ENCODE measurements around the gene PPP1R2.
"Not testable (repeated sequence)": the region's sequence is repeated elsewhere in the genome, so short reads cannot be mapped to it uniquely, and the experiment has no call there.

Gene PPP1R2

DNA sequence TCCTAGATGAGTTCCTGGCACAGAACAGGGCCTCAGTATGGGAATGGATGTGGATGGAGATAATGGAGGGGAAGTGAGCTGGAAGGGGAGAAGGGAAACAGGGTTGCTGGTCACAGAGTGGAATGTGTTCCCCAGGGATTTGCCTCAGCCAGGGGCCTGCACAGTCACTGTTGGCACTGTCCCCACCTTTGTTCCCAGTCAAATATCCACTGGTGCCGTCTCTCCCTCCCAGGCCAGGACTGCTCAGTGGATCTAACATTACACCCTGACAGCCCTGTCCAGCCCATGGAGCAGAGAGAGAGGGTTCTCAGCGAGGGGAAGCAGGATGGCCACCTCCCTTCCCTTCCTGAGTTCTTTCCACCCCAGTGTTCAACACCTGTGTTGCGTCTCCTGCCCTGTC is 1.5 kb upstream of the PPP1R2 start:
- DNase-seq, result no peak
- in situ Hi-C loops (cut with HindIII; ENCODE audit: low pct_ligation_motif_present, low pct_unique_long_range_greater_than_20kb, low sequenced_read_pairs), result no loop called here

DNA sequence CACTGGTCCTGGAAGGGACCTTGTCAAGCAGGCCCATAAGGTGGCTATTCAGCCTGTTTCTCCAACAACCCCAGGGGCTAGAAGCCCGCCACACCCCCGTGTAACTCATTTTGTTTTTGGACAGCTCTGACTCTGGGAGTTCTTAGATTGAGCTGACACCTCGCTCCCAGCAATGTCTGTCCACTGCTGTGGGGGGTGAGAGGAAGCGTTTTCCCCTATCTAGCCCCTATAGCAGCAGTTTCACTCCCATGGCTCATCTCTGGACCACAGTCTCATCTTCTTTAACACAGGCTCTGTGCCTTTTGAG is 1.1 kb upstream of the PPP1R2 start:
- in situ Hi-C loops (cut with HindIII; ENCODE audit: low pct_ligation_motif_present, low pct_unique_long_range_greater_than_20kb, low sequenced_read_pairs), result no loop called here
- DNase-seq, result no peak

DNA sequence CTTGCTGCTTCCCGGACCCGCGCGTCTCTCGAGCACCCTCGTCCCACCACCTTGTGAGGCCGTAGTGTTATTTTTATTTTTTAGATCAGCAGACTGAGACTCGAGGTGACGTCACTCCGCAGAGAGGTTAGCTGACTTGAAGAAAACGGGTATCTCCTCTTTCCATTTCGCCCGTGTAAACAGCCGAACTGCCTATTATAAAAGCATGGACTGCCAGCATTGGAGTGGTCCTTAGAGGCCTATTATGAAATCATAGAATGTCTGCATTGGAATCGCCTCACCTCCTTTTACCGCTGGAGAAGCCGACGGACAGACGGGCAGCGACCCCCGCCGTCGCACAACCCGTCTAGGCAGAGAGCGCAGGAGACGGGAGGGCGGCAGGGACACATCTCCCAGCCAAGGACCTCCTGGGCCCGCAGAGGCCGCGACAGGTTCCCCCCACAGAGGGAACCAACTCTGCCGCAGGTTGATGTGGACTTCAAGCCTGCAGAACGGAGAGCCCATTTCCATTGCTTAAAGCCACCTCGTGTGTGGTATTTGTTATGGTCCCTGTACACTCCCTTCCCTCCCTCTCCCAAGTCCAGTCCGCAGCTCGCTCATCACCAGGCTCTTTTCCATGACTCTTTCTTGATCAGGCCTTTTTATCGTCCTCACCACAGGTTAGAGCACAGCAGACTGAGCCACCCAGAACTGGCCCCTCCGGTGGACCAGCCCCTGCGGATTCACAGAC is 540 bp upstream of the PPP1R2 start:
- in situ Hi-C loops (cut with HindIII; ENCODE audit: low pct_ligation_motif_present, low pct_unique_long_range_greater_than_20kb, low sequenced_read_pairs), result no loop called here
- DNase-seq, result no peak

DNA sequence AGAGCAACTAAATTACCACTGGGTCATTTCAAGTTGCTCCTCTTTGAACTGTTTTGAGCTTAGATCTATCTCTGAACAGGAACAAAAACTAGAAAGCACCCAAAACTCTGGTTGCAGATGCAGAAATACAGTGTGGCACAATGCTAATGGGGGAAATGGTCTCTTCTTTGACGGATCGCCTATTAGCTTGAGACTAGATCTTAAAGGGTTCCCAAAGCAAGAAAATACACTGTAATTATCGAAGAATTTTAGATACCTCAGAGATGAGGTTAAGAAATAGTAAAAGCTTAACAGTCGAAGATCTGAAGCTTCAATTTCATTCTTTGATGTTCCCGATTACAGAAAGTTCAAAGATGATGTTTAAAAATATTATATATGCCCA is 818 bp downstream of the PPP1R2 start:
- in situ Hi-C loops (cut with HindIII; ENCODE audit: low pct_ligation_motif_present, low pct_unique_long_range_greater_than_20kb, low sequenced_read_pairs), result no loop called here
- peak; percentile 22 for DNase-seq

DNA sequence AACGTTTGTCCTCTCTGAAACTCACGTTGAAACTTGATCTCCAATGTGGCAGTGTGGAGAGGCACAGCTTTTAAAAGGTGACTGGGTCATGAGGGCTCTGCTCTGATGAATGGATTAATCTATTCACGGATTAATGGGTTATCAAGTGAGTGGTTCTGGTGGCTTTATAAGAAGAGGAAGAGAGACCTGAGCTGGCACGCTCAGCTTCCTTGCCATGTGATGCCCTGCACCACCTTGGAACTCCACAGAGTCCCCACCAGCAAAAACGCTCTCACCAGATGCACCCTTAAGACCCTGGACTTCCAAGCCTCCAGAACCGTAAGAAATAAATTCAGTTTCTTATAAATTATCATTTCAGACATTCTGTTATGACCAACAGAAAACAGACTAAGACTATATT is 2.6 kb downstream of the PPP1R2 start:
- in situ Hi-C loops (cut with HindIII; ENCODE audit: low pct_ligation_motif_present, low pct_unique_long_range_greater_than_20kb, low sequenced_read_pairs), result no loop called here

DNA sequence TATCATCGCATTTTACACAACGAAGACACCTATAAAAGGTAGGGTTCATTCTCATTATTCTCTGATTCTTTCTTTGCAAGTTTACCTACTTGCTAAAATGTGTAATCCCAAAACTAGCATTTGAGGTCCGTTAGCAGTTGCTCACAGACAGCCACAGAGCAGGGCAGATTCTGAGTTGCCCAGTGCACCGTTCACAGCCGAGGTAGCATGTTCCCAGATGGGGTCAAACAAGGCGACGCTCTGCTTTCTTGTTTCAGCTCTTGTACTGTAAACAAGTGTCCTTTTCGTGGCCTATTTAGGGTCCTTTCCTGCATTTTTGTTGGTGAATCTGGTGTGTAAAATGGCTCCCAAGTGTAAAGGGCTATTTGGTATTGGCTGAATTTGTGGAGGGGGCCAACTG is 3.1 kb downstream of the PPP1R2 start:
- in situ Hi-C loops (cut with HindIII; ENCODE audit: low pct_ligation_motif_present, low pct_unique_long_range_greater_than_20kb, low sequenced_read_pairs), result no loop called here
- no peak for DNase-seq

More for the DNA sequence above, 2.6 kb downstream of the PPP1R2 start:
- DNase-seq, result no peak

DNA sequence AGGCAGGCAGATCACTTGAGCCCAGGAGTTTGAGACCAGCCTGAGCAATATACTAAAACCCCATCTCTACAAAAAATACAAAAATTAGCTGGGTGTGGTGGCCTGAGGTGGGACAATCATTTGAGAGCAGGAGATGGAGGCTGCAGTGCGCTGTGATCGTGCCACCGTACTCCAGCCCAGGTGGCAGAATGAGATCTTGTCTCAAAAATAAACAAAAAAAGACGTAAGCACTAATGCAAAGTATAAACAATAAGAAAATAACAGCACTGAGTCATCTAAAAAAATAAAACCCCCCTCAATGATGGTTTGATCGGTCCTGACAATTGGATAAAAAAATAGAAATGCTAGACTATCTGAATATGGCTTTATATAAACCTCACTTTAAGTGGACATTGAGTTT is 3.6 kb downstream of the PPP1R2 start:
- in situ Hi-C loops (cut with HindIII; ENCODE audit: low pct_ligation_motif_present, low pct_unique_long_range_greater_than_20kb, low sequenced_read_pairs), result no loop called here
- no peak for DNase-seq

DNA sequence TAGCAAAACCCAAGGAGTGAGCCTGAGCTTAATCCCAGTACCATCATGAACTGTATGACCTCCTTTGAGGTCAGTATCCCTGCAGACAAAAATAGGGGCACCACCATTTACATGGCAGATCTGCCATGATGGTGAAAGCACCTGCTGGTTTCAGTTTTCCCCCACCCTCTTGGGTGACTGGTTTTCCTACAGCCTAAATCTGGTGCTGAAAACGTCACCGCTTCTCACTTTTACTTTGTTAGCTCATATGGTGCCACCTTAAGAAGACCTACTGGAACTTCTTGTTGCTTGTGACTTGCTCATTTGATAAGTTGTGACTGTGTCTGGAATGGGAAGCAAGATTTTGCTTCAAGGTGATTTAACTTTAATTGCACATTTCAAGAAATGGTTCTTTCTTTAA is 5.1 kb downstream of the PPP1R2 start:
- in situ Hi-C loops (cut with HindIII; ENCODE audit: low pct_ligation_motif_present, low pct_unique_long_range_greater_than_20kb, low sequenced_read_pairs), result no loop called here
- DNase-seq, result no peak

DNA sequence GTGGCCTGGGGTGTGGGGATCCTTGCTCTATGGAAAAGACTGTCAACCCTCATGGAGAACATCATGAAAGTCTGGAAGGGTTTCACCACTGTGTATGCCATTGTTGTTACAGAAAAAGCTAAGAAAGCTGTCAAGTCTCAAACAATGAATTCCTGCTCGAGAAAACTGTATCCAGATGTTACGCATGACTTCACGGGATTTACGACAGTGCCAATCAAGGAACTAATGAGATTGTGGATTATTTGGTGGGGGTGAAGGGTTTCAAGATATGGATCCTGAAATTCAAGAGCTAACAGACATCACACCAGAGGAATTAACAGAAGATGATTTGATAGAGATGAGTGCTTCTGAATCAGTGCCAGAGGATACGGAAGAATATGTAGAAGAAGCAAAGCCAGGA is 7.8 kb downstream of the PPP1R2 start:
- no peak for DNase-seq
- in situ Hi-C loops (cut with HindIII; ENCODE audit: low pct_ligation_motif_present, low pct_unique_long_range_greater_than_20kb, low sequenced_read_pairs), result no loop called here

DNA sequence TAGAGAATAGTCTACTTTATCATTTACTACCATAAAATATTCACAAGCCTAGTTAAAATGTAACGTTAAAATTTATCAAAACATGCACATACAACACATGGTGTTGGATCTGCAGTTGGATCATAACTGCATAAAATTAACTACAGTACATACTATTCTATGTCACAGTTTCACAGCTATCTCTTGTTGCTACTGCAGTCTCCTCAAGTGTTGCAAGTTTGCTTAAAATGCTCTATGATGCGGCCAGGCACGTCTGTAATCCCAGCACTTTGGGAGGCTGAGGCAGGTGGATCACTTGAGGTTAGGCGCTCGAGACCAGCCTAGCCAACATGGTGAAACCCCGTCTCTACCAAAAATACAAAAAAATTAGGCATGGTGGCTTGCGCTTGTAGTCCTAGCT is 10.3 kb downstream of the PPP1R2 start:
- DNase-seq, result no peak
- in situ Hi-C loops (cut with HindIII; ENCODE audit: low pct_ligation_motif_present, low pct_unique_long_range_greater_than_20kb, low sequenced_read_pairs), result no loop called here

DNA sequence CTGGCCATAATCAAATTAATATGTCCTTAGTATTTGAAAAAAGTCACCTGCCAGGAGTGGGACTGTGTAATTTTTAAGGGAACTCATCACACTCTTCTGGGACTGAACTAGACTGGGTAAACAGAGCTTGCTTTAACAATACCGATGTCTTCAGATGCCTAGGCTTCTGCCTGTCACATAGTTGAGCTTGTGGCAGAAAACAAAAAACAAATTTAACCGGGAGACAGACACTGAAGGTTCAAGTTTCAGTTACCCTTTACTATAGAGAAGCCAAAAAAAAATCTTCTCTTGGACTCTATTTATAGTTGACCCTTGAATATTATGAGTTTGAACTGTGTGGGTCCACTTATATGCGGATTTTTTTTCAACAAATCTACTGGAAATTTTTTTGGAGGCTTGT is 10.8 kb downstream of the PPP1R2 start:
- no peak for DNase-seq
- in situ Hi-C loops (cut with HindIII; ENCODE audit: low pct_ligation_motif_present, low pct_unique_long_range_greater_than_20kb, low sequenced_read_pairs), result no loop called here

DNA sequence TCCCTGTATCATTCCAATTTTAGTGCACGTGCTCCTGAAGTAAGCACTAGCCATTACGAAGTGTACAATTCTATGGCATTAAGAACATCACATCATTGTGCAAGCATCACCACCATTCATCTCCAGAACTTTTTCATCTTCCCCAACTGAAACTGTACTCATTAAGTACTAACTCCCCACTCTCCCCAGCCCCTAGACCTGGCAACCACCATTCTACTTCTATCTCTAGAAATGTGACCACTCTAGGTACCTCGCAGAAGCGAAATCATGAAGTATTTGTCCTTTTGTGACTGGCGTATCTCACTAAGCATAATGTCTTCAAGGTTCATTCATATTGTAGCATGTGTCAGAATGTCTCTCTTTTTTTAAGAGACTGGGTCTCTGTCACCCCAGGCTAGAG is 11.4 kb downstream of the PPP1R2 start:
- DNase-seq, result no peak
- in situ Hi-C loops (cut with HindIII; ENCODE audit: low pct_ligation_motif_present, low pct_unique_long_range_greater_than_20kb, low sequenced_read_pairs), result no loop called here

DNA sequence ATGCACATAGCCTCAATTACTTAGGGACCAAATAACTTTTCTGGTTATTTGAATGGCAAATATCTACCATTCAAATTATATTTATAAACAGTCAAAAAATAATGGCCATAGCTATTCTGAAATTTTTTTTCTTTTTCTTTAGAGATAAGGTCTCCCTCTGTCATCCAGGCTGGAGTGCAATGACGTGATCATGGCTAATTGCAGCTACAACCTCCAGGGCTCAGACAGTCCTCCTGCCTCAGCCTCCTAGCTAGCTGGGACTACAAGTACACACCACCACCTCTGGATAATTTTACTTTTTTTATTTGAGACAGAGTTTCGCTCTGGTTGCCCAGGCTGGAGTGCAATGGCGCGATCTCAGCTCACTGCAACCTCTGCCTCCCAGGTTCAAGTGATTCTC is 16.6 kb downstream of the PPP1R2 start:
- in situ Hi-C loops (cut with HindIII; ENCODE audit: low pct_ligation_motif_present, low pct_unique_long_range_greater_than_20kb, low sequenced_read_pairs), result no loop called here
- no peak for DNase-seq

DNA sequence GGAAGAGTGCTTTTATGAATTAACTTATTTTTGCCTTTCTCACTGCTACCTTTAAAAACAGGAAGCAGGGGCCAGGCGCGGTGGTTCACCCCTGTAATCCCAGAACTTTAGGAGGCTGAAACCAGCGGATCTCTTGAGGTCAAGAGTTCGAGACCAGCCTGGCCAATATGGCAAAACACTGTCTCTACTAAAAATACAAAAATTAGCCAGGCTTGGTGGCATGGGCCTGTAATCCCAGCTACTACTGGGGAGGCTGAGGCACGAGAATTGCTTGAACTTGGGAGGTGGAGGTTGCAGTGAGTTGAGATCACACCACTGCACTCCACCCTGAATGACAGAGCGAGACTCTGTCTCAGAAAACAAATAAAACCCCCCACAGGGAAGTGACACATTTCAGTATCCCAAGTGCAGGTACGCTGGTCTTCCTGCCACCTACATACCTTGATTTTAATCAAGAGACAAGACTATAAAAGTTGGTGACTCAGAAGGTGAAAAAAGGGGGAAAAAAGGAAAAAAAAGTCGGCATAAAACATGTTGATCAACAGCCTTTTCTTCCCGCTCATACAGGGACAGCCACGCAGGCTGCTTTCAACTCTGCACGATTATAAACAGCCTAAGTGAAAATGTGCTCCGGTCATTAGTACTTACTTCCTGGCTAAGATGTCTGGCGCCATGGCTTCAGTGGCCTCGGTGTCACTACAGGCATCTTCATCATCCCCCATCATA is 18.8 kb downstream of the PPP1R2 start:
- in situ Hi-C loops (cut with HindIII; ENCODE audit: low pct_ligation_motif_present, low pct_unique_long_range_greater_than_20kb, low sequenced_read_pairs), result no loop called here
- DNase-seq, result no peak

DNA sequence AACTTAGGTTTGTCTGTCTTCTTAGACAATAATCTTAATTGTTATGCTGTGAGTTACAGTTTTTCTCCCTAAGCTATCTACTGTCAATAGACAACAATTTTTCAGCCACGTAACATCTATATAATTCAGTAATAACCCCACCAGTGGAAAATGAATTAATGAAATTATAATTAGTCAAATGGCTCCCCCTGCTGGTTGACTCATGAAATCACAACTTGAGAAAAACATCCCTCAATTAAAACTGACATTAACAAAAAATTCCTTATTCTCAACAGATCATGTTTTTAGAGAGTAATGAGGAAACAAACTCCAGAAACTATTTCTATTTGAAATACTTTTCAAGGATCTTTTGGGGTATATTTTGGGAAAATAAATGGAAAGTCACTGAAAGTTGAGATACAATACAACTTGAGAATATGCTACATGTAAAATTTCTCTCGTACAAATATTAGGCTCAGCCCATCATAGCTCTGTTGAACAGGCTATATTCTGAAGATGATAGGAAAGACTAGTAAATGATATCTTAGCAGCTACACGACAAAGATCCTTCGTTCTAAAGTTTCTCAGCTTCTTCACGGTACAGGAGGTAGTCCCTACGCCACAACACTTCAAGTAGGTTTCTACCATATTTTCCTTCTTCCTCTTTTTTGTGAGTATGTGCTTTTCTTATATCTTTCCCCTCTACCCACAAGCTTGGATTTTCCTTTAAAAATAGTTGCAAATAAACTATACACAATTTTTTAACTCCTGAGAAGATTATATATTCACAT is 20.7 kb downstream of the PPP1R2 start:
- DNase-seq, result peak; percentile 33
- in situ Hi-C loops (cut with HindIII; ENCODE audit: low pct_ligation_motif_present, low pct_unique_long_range_greater_than_20kb, low sequenced_read_pairs), result no loop called here

DNA sequence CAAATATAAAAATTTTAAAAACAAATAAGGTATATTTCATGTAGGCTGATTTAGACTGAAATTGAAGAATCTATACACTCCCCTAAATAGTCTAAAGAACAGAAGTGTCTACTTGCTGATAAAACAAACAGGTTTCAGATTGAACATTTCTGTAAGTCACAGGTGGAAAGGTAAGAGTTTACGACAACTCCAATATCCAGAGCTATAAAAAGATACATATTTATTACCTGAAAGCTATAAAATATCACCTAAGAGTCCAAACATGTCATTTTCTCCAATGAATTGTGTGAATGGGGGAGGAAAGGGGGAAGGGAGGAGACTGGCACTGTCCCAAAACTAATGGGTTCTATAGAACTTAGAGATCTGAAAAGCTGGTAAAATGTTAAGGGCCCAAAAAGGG is 26.1 kb downstream of the PPP1R2 start:
- in situ Hi-C loops (cut with HindIII; ENCODE audit: low pct_ligation_motif_present, low pct_unique_long_range_greater_than_20kb, low sequenced_read_pairs), result no loop called here
- DNase-seq, result no peak

DNA sequence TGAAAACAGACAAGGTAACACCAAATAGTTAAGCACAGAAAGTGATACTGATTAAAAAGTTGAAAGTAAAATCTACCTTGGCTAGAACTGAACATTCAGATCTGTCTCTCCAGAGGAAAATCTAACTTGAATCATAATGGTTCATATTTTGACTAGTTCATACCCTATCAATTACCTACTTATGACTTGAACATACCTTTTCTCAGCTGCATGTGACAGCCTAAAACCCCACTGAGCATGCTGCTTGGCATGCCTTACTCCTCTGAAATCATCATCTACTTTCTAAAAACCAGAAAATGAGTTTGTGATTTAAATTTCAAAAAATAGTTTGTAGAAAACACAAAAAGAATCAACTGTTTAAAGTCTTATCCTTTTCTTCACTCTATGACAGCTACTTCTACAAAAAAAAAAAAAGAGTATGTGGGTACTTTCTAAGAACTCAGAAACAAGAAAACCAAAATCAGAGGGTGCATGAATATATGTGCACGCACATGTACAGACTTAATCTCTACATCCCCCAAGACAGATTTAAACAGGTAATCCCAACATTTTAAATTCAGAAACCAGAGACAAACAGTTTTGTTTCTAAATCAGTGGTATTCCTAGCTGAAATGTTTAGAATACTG is 28.4 kb downstream of the PPP1R2 start:
- in situ Hi-C loops (cut with HindIII; ENCODE audit: low pct_ligation_motif_present, low pct_unique_long_range_greater_than_20kb, low sequenced_read_pairs); DNase-seq: not testable (repeated sequence)

DNA sequence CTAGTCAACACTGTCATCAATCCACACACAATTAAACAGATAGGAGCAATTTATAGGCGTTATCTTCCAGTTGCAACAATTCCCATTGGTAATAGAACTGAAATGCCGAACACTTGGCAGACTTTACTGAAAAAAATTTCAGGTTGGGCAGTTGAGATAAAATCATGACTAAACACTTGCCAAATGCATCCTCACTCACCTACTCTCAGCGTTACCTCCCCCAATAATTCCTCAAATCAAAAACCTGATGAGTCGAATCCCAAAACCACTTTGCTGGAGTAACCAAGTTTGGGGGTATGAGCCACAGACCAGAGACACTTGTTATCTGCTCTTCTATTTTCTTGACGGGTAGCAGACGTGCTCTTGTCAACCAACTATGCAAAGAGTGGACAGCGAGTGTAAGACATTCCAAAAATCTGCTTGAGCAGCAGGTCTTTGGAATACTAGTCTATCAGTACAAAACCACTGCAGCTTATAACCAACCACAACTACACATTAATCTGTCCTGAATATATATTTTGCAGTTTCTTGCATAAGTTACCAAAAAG is 30.3 kb downstream of the PPP1R2 start:
- DNase-seq, result no peak
- in situ Hi-C loops (cut with HindIII; ENCODE audit: low pct_ligation_motif_present, low pct_unique_long_range_greater_than_20kb, low sequenced_read_pairs), result no loop called here

DNA sequence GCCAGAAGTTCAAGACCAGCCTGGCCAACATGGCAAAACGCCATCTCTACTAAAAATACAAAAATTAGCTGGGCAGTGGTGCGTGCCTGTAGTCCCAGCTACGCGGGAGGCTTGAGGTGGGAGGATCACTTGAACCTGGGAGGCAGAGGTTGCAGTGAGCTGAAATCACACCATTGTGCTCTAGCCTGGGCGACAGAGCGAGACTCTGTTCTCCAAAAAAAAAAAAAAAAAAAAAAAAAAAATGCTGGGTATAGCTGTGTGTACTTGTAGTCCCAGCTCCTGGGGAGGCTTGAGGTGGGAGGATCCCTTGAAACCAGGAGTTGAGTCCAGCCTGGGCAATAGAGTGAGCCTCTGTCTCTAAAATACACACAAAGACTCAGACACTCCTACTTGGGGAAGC is 32.0 kb downstream of the PPP1R2 start:
- in situ Hi-C loops (cut with HindIII; ENCODE audit: low pct_ligation_motif_present, low pct_unique_long_range_greater_than_20kb, low sequenced_read_pairs), result no loop called here
- no peak for DNase-seq
